ENCODE data around the gene ANO10.

GRCh38 chr3:43522727-43523362 lies 99.0 kb downstream of the ANO10 start:
- no peak for TF ChIP-seq CTCF (IDR thresholded peaks at IDR 0.05)
- no peak for TF ChIP-seq POLR2A (IDR thresholded peaks at IDR 0.05)

Measured in uterus (tissue), 2 donors.